ENCODE results near the gene NCOA1.
"Not testable (repeated sequence)": the region's sequence is repeated elsewhere in the genome, so short reads cannot be mapped to it uniquely, and the experiment has no call there.

The NCOA1 gene

GRCh38 chr2:24571828-24572442 lies 80.9 kb downstream of the NCOA1 start:
- DNase-seq (ENCODE audit: low read depth in 1 of 2, low spot score in 1 of 2): no peak

GRCh38 chr2:24576146-24576545 lies 85.1 kb downstream of the NCOA1 start:
- DNase-seq (ENCODE audit: low read depth in 1 of 2, low spot score in 1 of 2): no peak

- DNase-seq (ENCODE audit: low read depth in 1 of 2, low spot score in 1 of 2): no peak
Observed at GRCh38 chr2:24576617-24577016, 85.6 kb downstream of the NCOA1 start.

GRCh38 chr2:24577481-24577880 lies 86.4 kb downstream of the NCOA1 start:
- no peak for DNase-seq (ENCODE audit: low read depth in 1 of 2, low spot score in 1 of 2)

GRCh38 chr2:24579053-24579803 lies 88.2 kb downstream of the NCOA1 start:
- no peak for DNase-seq (ENCODE audit: low read depth in 1 of 2, low spot score in 1 of 2)

- DNase-seq (ENCODE audit: low read depth in 1 of 2, low spot score in 1 of 2): no peak
Observed at GRCh38 chr2:24580561-24580960, 89.5 kb downstream of the NCOA1 start.

- DNase-seq (ENCODE audit: low read depth in 1 of 2, low spot score in 1 of 2): not testable (repeated sequence)
Observed at GRCh38 chr2:24581971-24582370, 90.9 kb downstream of the NCOA1 start.

- no peak for DNase-seq (ENCODE audit: low read depth in 1 of 2, low spot score in 1 of 2)
Observed at GRCh38 chr2:24586955-24587354, 95.9 kb downstream of the NCOA1 start.

GRCh38 chr2:24588294-24588693 lies 97.2 kb downstream of the NCOA1 start:
- no peak for DNase-seq (ENCODE audit: low read depth in 1 of 2, low spot score in 1 of 2)

GRCh38 chr2:24592441-24593100 lies 101.5 kb downstream of the NCOA1 start:
- no peak for DNase-seq (ENCODE audit: low read depth in 1 of 2, low spot score in 1 of 2)

GRCh38 chr2:24594283-24594682 lies 103.2 kb downstream of the NCOA1 start:
- no peak for DNase-seq (ENCODE audit: low read depth in 1 of 2, low spot score in 1 of 2)

GRCh38 chr2:24597181-24597870 lies 106.3 kb downstream of the NCOA1 start:
- DNase-seq (ENCODE audit: low read depth in 1 of 2, low spot score in 1 of 2): no peak

- DNase-seq (ENCODE audit: low read depth in 1 of 2, low spot score in 1 of 2): not testable (repeated sequence)
Observed at GRCh38 chr2:24600140-24600539, 109.1 kb downstream of the NCOA1 start.

- DNase-seq (ENCODE audit: low read depth in 1 of 2, low spot score in 1 of 2): no peak
Observed at GRCh38 chr2:24611631-24612030, 120.6 kb downstream of the NCOA1 start.

GRCh38 chr2:24613154-24613814 lies 122.2 kb downstream of the NCOA1 start:
- no peak for DNase-seq (ENCODE audit: low read depth in 1 of 2, low spot score in 1 of 2)

GRCh38 chr2:24616616-24617015 lies 125.6 kb downstream of the NCOA1 start:
- no peak for DNase-seq (ENCODE audit: low read depth in 1 of 2, low spot score in 1 of 2)

- DNase-seq (ENCODE audit: low read depth in 1 of 2, low spot score in 1 of 2): no peak
Observed at GRCh38 chr2:24617424-24617823, 126.4 kb downstream of the NCOA1 start.

GRCh38 chr2:24618144-24618543 lies 127.1 kb downstream of the NCOA1 start:
- DNase-seq (ENCODE audit: low read depth in 1 of 2, low spot score in 1 of 2): no peak

- no peak for DNase-seq (ENCODE audit: low read depth in 1 of 2, low spot score in 1 of 2)
Observed at GRCh38 chr2:24618680-24619079, 127.6 kb downstream of the NCOA1 start.

- no peak for DNase-seq (ENCODE audit: low read depth in 1 of 2, low spot score in 1 of 2)
Observed at GRCh38 chr2:24620936-24621335, 129.9 kb downstream of the NCOA1 start.
